HG03139 (cell line): Measurements from ENCODE around the gene SFRP2.

Source experiments
- ATAC-seq: cut with Tn5 transposase; IDR thresholded peaks from one replicate; pipeline ENCODE4 v1.9.1; 2021; ENCODE audit not compliant: unreplicated experiment

Gene SFRP2

GRCh38 chr4:153777421-153777820, 11.5 kb downstream of the SFRP2 start:
- ATAC-seq, result no peak

- ATAC-seq, result no peak
Observed at GRCh38 chr4:153776601-153777000, 12.3 kb downstream of the SFRP2 start.

- ATAC-seq, result no peak
Observed at GRCh38 chr4:153773236-153773690, 15.6 kb downstream of the SFRP2 start.

- ATAC-seq, result no peak
Observed at GRCh38 chr4:153771046-153771445, 17.8 kb downstream of the SFRP2 start.

GRCh38 chr4:153766758-153767157, 22.1 kb downstream of the SFRP2 start:
- ATAC-seq, result no peak

GRCh38 chr4:153765894-153766293, 23.0 kb downstream of the SFRP2 start:
- ATAC-seq, result no peak

- ATAC-seq, result no peak
Observed at GRCh38 chr4:153764601-153765368, 24.1 kb downstream of the SFRP2 start.

- ATAC-seq, result no peak
Observed at GRCh38 chr4:153763404-153763803, 25.5 kb downstream of the SFRP2 start.

GRCh38 chr4:153759407-153760316, 29.2 kb downstream of the SFRP2 start, which contains the start of gene RNF175:
RNF175 (minus strand) TSS chr4:153760024; CDS start chr4:153759862, 162 bp downstream.
- no peak for ATAC-seq

GRCh38 chr4:153758688-153759406, 30.0 kb downstream of the SFRP2 start:
- ATAC-seq, result no peak

- ATAC-seq, result no peak
Observed at GRCh38 chr4:153758136-153758535, 30.7 kb downstream of the SFRP2 start.

- ATAC-seq, result no peak
Observed at GRCh38 chr4:153757407-153757806, 31.5 kb downstream of the SFRP2 start.

- ATAC-seq, result no peak
Observed at GRCh38 chr4:153755186-153755585, 33.7 kb downstream of the SFRP2 start.

GRCh38 chr4:153750197-153750817, 38.6 kb downstream of the SFRP2 start:
- ATAC-seq, result peak; percentile 84

GRCh38 chr4:153748378-153748777, 40.5 kb downstream of the SFRP2 start:
- ATAC-seq, result no peak

GRCh38 chr4:153747406-153747955, 41.4 kb downstream of the SFRP2 start:
- ATAC-seq, result no peak

- ATAC-seq, result no peak
Observed at GRCh38 chr4:153745651-153746050, 43.2 kb downstream of the SFRP2 start.

GRCh38 chr4:153741541-153741940, 47.3 kb downstream of the SFRP2 start:
- ATAC-seq, result no peak

GRCh38 chr4:153735906-153736461, 52.9 kb downstream of the SFRP2 start:
- no peak for ATAC-seq
